ENCODE data around the gene IGF1R. TPM values are rescaled to one million over a fixed set of nuclear protein-coding genes. Genes with fewer than 3 reads are reported as not detected.

Gene IGF1R
- total RNA-seq, result 27.5 TPM

GRCh38 chr15:98647774-98648653 lies at the start of gene IGF1R:
IGF1R (plus strand) TSS chr15:98648539; CDS start chr15:98649582, 1,043 bp downstream.

Small RNA genes lying within 50 kb of the gene (small RNA-seq; reads per million reads assigned to genes)
- not detected for gene MIR4714

All from diencephalon (tissue), 1 donor.